Motor neuron (in vitro differentiated cells): ENCODE measurements around the gene ADAM33. TPM values are rescaled to one million over a fixed set of nuclear protein-coding genes. Genes with fewer than 3 reads are reported as not detected.

Experiments
- ATAC-seq, 8 experiments: fragments of 200-7000 bp; cut with Tn5 transposase; replicated peaks in 6 of 8; 2 replicates each; pipeline ENCODE4 v1.8.0; 2021; ENCODE audit warnings: mild to moderate bottlenecking in 8 of 8, moderate library complexity in 8 of 8
- H3K27ac ChIP-seq, 2 donors: fragments of 250-450 bp; sonication (Bioruptor Pico); 2 replicates each; pipeline ENCODE4 v1.9.0; 2021; ENCODE audit warnings: antibody characterized with exemption in 2 of 2, mild to moderate bottlenecking in 2 of 2, moderate library complexity in 1 of 2
- H3K4me1 ChIP-seq, 2 donors: fragments of 250-450 bp; sonication (Bioruptor Pico); replicated peaks in 1 of 2; 2 replicates each; pipeline ENCODE4 v1.6.1; 2021; ENCODE audit warnings: antibody characterized with exemption in 2 of 2, mild to moderate bottlenecking in 2 of 2, moderate library complexity in 1 of 2
- H3K4me3 ChIP-seq, 5 donors: fragments of 250-450 bp; sonication (Bioruptor Pico); 2 replicates each; pipeline ENCODE4 v1.9.0; 2021; ENCODE audit warnings: antibody characterized with exemption in 5 of 5, mild to moderate bottlenecking in 5 of 5, moderate library complexity in 4 of 5
- WGBS, 10 experiments: fragments of 450-650 bp; shearing (Covaris generic); methylation state at CpG; one replicate each; pipeline ENCODE4 v1.0.0; 2022; 5-methylcytosine and 5-hydroxymethylcytosine counted together
- in situ Hi-C, 9 experiments: fragments of 400-800 bp; cut with MboI; loops; one replicate each; pipeline ENCODE4 v1.15.0; 2021; ENCODE audit warnings: low sequenced_read_pairs in 9 of 9, low pct_unique_long_range_greater_than_20kb in 2 of 9; ENCODE audit not compliant: unreplicated experiment in 9 of 9
- total RNA-seq, 8 experiments: library from RNA; unstranded; fragments of 300-600 nt; gene quantifications; 2 replicates each; pipeline versions ENCODE4 v1.2.3 to v1.2.4, GENCODE V29; 2022

Gene ADAM33
- total RNA-seq, 8 experiments from 2014 or later = 0.17 to 62.3 (median 1.2) TPM; not detected in 1

- no peak for ATAC-seq
- Histone ChIP-seq H3K27ac (no peak overlapping the region), H3K4me3 (no peak overlapping the region), H3K4me1 (peaks cover 3 to 11% of the 10 kb centered on the region in 2 donors)
- WGBS, 10 experiments = 100% methylated on average over 1 to 3 of the region's 8 CpGs; no CpG with 5 or more reads in 8 of the 10 experiments
- in situ Hi-C loops = no loop called here
These were observed 4.1 kb downstream of the ADAM33 start for GRCh38 chr20:3677733-3678132.

DNA sequence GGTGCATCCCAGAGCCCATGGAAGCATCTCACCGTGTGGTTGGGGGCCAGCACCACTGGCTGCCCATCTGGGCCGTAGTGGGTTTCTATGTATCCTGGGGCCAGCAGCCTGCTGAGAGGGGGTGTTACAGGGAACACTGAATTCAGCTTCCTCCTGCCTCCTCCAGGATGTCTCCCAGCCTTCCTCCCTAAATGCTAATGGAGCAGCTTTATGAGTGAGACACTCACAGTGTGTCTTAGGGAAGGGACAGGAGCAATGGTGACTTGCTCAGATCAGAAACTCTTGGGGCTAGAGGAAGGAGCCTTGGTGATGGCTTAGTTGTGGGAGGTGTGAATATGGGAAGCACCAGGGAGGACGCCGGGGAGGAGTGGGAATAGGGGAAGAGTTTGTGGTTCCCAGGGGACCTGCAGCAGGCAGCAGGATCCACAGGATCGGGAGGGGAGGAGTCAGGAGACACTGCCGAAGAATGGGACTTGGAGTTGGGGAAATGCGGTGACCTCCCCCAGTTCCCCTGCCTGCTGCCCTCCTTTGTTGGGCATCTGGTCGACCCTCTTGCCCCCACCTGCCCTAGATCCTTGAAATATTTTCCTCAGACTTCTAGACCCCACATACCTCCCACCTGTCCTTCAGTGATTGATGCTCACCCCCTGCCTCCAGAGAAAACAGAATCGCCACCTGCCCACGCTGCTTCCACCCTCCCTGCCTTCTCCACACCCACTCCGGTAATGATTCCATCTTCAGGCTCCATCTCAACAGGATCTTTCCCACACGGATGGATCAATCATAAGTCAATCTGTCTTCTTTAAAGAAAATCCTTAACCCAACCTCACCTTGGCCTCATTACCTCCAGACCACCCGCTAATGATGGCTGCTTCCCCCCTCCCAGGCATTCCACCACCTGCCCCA lies 6.6 kb downstream of the ADAM33 start:
- WGBS, 10 experiments = 0 to 75% (median 27%) methylated on average over 1 to 3 of the region's 13 CpGs; no CpG with 5 or more reads in 3 of the 10 experiments
- Histone ChIP-seq H3K4me1 (peaks cover 3 to 4% of the 10 kb centered on the region in 2 donors), H3K4me3 (no peak overlapping the region), H3K27ac (no peak overlapping the region)
- in situ Hi-C loops = no loop called here
- no peak for ATAC-seq

- no peak for ATAC-seq
- Histone ChIP-seq H3K4me3 (no peak overlapping the region), H3K27ac (no peak overlapping the region), H3K4me1 (peaks cover 3 to 4% of the 10 kb centered on the region in 2 donors)
- in situ Hi-C loops = no loop called here
- 33 to 80% (median 73%) methylated on average over 2 to 6 of the region's 10 CpGs; no CpG with 5 or more reads in 5 of the 10 experiments for whole genome bisulfite sequencing, 10 experiments
These were observed 7.4 kb downstream of the ADAM33 start for GRCh38 chr20:3674447-3674846.

DNA sequence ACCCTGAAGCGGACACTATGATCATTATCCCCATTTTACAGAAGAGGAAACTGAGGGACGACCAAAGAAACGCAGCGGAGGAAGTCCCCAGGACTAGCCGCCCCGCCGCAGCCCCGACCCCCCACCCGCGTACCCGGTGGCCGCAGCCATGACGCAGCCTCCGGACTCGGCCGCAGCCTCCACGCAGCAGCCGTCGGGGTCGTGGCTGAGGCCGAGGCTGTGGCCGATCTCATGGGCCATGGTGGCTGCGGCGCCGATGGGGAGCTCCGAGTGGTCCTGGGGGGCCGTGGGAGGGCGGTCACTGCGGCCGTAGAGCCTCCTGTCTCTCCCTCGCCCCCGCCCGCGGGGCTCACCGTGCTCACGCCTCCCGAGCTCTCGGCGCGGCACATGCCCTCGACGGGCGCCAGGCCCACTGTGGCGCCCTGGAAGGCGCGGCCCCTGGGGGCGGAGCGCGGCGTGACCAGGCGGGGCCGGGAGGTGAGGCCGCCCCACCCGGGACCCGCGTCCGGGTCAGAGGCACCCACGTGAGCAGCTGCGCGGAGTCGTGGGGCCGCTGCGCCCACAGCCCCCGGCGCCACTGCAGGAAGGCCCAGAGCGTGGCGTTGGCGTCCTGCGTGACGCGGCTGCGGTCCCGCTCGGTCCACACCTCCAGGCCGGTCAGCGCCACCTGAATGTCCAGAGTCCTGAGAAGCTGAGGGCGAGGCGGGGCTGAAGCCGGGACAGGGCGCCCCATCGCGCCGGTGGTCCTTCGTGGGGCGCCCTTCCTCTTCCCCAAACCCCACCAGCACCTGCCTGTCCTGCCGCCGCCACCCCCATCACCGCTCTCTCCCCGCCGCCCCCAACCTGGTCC lies 8.4 kb downstream of the ADAM33 start:
- Histone ChIP-seq H3K4me3 (no peak overlapping the region), H3K4me1 (peaks cover 3 to 4% of the 10 kb centered on the region in 2 donors), H3K27ac (no peak overlapping the region)
- ATAC-seq = no peak
- WGBS, 10 experiments = 88 to 96% (median 92%) methylated on average over 4 to 12 of the region's 90 CpGs; no CpG with 5 or more reads in 6 of the 10 experiments
- in situ Hi-C loops = no loop called here

DNA sequence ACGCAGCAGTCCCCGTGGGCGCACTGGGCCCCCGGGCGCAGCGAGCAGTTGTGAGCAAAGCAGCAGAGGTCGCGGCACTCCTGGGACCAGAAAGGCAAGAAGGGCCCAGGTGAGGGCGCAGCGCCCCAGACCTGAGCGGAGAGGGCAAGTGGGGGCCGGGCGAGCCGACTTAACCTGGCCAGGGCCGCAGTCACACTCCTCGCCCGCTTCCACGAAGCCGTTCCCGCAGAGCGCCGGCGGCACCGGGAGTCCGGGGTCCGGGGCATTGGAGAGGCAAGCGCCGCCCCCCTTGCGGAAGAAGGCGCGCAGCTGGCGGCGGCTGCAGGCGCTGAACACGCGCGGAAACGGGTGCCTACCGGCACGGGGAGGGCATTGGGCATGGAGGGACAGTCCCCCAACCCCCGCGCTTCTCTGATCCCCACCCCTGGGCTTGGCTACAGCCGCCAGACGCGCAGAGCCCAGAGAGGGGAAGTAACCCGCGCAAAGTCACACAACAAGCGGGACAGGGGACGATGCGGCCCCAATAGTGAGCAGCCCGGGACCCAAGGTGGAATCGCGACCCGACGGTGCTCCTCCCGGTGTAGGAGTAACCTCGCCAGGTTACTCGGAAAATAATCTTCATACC lies 9.2 kb downstream of the ADAM33 start:
- no peak overlapping the region for H3K27ac ChIP-seq
- 10 to 85% (median 23%) methylated on average over 4 to 14 of the region's 58 CpGs; no CpG with 5 or more reads in 5 of the 10 experiments for WGBS, 10 experiments
- peaks cover 3 to 4% of the 10 kb centered on the region in 2 donors for H3K4me1 ChIP-seq
- in situ Hi-C loops = no loop called here
- no peak overlapping the region for H3K4me3 ChIP-seq
- ATAC-seq = no peak

DNA sequence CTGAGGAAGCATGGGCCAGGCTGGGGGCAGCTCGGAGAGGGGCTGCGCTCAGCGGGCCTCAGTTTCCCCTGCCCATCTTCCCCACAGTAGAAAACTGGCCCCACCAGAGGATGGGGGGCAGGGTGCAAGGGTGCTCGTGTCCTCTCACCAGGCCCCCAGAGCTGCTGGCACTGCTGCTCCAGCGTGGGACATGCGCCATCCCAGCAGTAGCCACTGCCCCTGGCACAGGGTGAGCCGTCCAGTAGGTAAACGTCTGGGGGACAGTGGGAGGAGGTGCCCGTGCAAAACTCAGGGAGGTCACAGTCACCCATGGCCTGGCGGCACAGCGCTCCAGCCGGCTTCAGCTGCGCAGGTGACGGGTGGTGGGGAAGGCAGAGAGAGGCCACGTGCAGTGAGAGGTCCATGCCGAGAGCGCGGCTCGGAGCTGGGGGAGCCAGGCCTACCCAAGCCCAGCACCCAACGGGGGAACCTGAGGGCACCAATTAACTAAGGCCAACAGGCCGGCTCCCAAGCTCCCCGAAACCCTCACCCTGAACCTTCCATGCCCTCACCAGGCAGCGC lies 9.7 kb downstream of the ADAM33 start:
- in situ Hi-C loops = no loop called here
- ATAC-seq = no peak
- H3K4me3 ChIP-seq = no peak overlapping the region

DNA sequence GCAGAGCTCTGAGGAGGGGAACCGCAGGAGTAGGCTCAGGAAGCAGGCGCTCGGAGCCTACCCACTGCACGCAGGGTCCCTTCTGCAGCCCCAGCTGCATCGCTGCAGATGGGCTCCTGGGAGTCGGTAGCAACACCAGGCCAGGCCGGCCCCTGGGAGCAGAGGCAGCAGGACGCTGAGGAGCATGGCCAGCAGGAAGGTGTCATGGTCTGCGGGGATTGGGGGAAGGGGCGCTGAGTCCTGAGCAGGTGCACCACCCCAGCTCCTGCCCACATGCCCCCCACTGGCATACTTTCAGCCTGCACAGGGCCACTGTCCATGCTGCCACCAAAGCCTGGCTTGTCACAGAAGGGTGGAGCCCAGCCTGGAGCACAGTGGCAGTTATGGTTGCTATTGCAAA lies 10.9 kb downstream of the ADAM33 start:
- in situ Hi-C loops = no loop called here
- H3K4me1 ChIP-seq = no peaks in the 10 kb centered on the region
- no peak overlapping the region for H3K27ac ChIP-seq
- no peak overlapping the region for H3K4me3 ChIP-seq
- ATAC-seq = peak in 2 of 8 experiments; percentile 14 to 15
- WGBS, 10 experiments = 56 to 93% (median 81%) methylated on average over 2 to 7 of the region's 10 CpGs; no CpG with 5 or more reads in 6 of the 10 experiments

More for the DNA sequence above, 9.7 kb downstream of the ADAM33 start:
- H3K4me1 ChIP-seq = peaks cover 3 to 4% of the 10 kb centered on the region in 2 donors
- H3K27ac ChIP-seq = no peak overlapping the region
- 20 to 96% (median 63%) methylated on average over 1 to 6 of the region's 23 CpGs; no CpG with 5 or more reads in 5 of the 10 experiments for WGBS, 10 experiments

- Histone ChIP-seq H3K27ac (no peak overlapping the region), H3K4me1 (no peaks in the 10 kb centered on the region), H3K4me3 (no peak overlapping the region)
- 41 to 80% (median 55%) methylated on average over 1 to 5 of the region's 6 CpGs; no CpG with 5 or more reads in 3 of the 10 experiments for WGBS, 10 experiments
- peak in 6 of 8 experiments; percentile 22 to 66 (median 60) for ATAC-seq
- in situ Hi-C loops = no loop called here
These were observed 11.3 kb downstream of the ADAM33 start for GRCh38 chr20:3670511-3670910.

DNA sequence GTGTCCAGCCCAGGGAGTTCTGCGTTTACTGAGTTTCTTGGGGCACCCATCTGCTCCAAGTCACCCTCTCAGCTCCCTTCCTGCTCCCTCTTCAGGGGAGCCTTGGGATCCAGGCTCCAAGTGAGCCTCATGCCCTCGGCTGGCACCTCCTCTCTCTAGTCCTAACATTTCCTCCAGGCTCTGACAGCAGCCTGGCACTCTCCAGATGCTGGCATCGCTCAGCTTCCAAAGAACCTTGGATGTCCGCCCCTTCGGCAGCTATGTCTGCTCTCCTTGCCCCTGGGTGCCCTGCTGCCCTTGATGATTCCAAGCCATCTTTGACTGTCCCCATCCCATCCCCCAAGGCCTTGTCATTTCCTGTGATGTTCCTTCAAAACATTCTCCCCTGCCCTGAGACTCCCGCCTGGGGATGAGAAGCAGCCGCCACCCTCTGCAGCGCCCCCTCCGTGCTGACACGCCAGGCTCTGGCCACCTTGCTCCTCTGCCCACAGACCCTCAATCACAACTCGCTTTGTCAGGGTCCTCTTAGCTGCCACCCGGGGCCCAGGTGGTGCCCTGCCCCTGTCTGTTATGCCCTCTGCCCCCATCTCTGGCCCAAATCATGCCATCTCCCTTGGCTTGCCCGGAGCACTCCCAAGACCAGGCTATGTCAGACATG lies 12.0 kb downstream of the ADAM33 start:
- no peak for ATAC-seq
- Histone ChIP-seq H3K27ac (no peak overlapping the region), H3K4me1 (no peaks in the 10 kb centered on the region), H3K4me3 (no peak overlapping the region)
- 57 to 80% (median 66%) methylated on average over 1 to 7 of the region's 13 CpGs; no CpG with 5 or more reads in 7 of the 10 experiments for WGBS, 10 experiments
- in situ Hi-C loops = no loop called here

GRCh38 chr20:3667434-3668037 lies 14.3 kb downstream of the ADAM33 start:
- peak in 1 of 8 experiments; percentile 5 for ATAC-seq
- 83 to 100% (median 95%) methylated on average over 1 to 2 of the region's 8 CpGs; no CpG with 5 or more reads in 6 of the 10 experiments for WGBS, 10 experiments
- Histone ChIP-seq H3K4me3 (no peak overlapping the region), H3K27ac (no peak overlapping the region), H3K4me1 (no peaks in the 10 kb centered on the region)
- in situ Hi-C loops = no loop called here

GRCh38 chr20:3663858-3664257 lies 18.0 kb downstream of the ADAM33 start:
- H3K4me1 ChIP-seq = peaks cover 4 to 5% of the 10 kb centered on the region in 2 donors
- ATAC-seq = no peak
- H3K4me3 ChIP-seq = no peak overlapping the region
- in situ Hi-C loops = no loop called here
- WGBS, 10 experiments = 27 to 96% (median 71%) methylated on average over 1 to 2 of the region's 2 CpGs; no CpG with 5 or more reads in 3 of the 10 experiments
- no peak overlapping the region for H3K27ac ChIP-seq
